Mesenchymal stem cell (in vitro differentiated cells and primary cell): Measurements from ENCODE around the gene DNAH7.

Source experiments
- DNase-seq: peaks from one replicate; pipeline ENCODE4 v3.0.0-alpha.2; 2013
- H2AFZ ChIP-seq: one replicate; pipeline ENCODE4 v1.6.1; 2013; ENCODE audit warnings: low read depth, mild to moderate bottlenecking, control low read depth, inconsistent platforms, low read length, moderate library complexity
- H2AK5ac ChIP-seq: 2 replicates; pipeline ENCODE4 v1.6.1; 2013; ENCODE audit warnings: low read length, moderate library complexity, mild to moderate bottlenecking, inconsistent platforms; ENCODE audit not compliant: severe bottlenecking
- H2BK120ac ChIP-seq: one replicate; pipeline ENCODE4 v1.6.1; 2013; ENCODE audit warnings: low read depth, mild to moderate bottlenecking, inconsistent platforms, low read length, moderate library complexity
- H2BK12ac ChIP-seq, 2 experiments: one replicate each; pipeline ENCODE4 v1.6.1; 2013; ENCODE audit warnings: inconsistent platforms in 2 of 2, low read length in 2 of 2, mild to moderate bottlenecking in 2 of 2, moderate library complexity in 2 of 2, control low read depth in 1 of 2
- H2BK15ac ChIP-seq: one replicate; pipeline ENCODE4 v1.6.1; 2013; ENCODE audit warnings: mild to moderate bottlenecking, low read depth, inconsistent platforms; ENCODE audit not compliant: poor library complexity, severe bottlenecking
- H2BK5ac ChIP-seq: 2 replicates; pipeline ENCODE4 v1.6.1; 2013; ENCODE audit warnings: low read depth, mild to moderate bottlenecking, low read length, control low read depth, inconsistent platforms; ENCODE audit not compliant: poor library complexity, severe bottlenecking
- H3K14ac ChIP-seq, 2 experiments: one replicate each; pipeline ENCODE4 v1.6.1; 2013; ENCODE audit warnings: inconsistent platforms in 2 of 2, low read length in 2 of 2, control low read depth in 1 of 2, mild to moderate bottlenecking in 1 of 2, moderate library complexity in 1 of 2
- H3K18ac ChIP-seq, 2 experiments: one replicate each; pipeline ENCODE4 v1.6.1; 2013; ENCODE audit warnings: inconsistent platforms in 2 of 2, low read length in 2 of 2, control low read depth in 1 of 2, low read depth in 1 of 2, mild to moderate bottlenecking in 1 of 2
- H3K23ac ChIP-seq, 2 experiments: one replicate each; pipeline ENCODE4 v1.6.1; 2013; ENCODE audit warnings: inconsistent platforms in 2 of 2, low read length in 2 of 2, mild to moderate bottlenecking in 2 of 2, moderate library complexity in 2 of 2, control low read depth in 1 of 2
- H3K27ac ChIP-seq: 2 replicates; pipeline ENCODE4 v1.5.1; 2013; ENCODE audit warnings: mild to moderate bottlenecking, moderate library complexity, low read length, control low read depth, inconsistent platforms; ENCODE audit not compliant: poor library complexity, severe bottlenecking
- H3K27me3 ChIP-seq, 2 experiments: 2 replicates each; pipeline versions ENCODE4 v1.6.1 to v1.7.0; 2013; ENCODE audit warnings: low read length in 2 of 2, mild to moderate bottlenecking in 2 of 2, moderate library complexity in 2 of 2, control low read depth in 1 of 2, inconsistent platforms in 1 of 2; ENCODE audit not compliant: control insufficient read depth in 1 of 2, insufficient read depth in 1 of 2
- H3K36me3 ChIP-seq, 2 experiments: 2 replicates each; pipeline versions ENCODE4 v1.6.1 to v1.7.0; 2013; ENCODE audit warnings: low read length in 2 of 2, control low read depth in 1 of 2, inconsistent platforms in 1 of 2, low read depth in 1 of 2, mild to moderate bottlenecking in 1 of 2; ENCODE audit not compliant: insufficient read depth in 2 of 2, control insufficient read depth in 1 of 2
- H3K4ac ChIP-seq, 2 experiments: one replicate each; pipeline ENCODE4 v1.6.1; 2013; ENCODE audit warnings: inconsistent platforms in 2 of 2, low read length in 2 of 2, mild to moderate bottlenecking in 2 of 2, moderate library complexity in 2 of 2, control low read depth in 1 of 2, low read depth in 1 of 2
- H3K4me1 ChIP-seq: 2 replicates; pipeline ENCODE4 v1.6.1; 2013; ENCODE audit warnings: low read depth, low read length, control low read depth; ENCODE audit not compliant: control insufficient read depth, insufficient read depth
- H3K4me2 ChIP-seq: 2 replicates; pipeline ENCODE4 v1.6.1; 2013; ENCODE audit warnings: low read length, mild to moderate bottlenecking, inconsistent platforms; ENCODE audit not compliant: poor library complexity, severe bottlenecking
- H3K4me3 ChIP-seq, 2 experiments: 2 replicates each; pipeline versions ENCODE4 v1.5.1 to v1.7.0; 2013; ENCODE audit warnings: low read length in 2 of 2, mild to moderate bottlenecking in 2 of 2, control low read depth in 1 of 2, low read depth in 1 of 2; ENCODE audit not compliant: insufficient read depth in 1 of 2
- H3K79me1 ChIP-seq: replicated peaks from 2 replicates; pipeline ENCODE4 v1.6.1; 2013; ENCODE audit warnings: mild to moderate bottlenecking, control low read depth, low read length, inconsistent platforms; ENCODE audit not compliant: poor library complexity, severe bottlenecking
- H3K9ac ChIP-seq: 2 replicates; pipeline ENCODE4 v1.7.0; 2013; ENCODE audit warnings: mild to moderate bottlenecking, low read length, moderate library complexity
- H3K9me3 ChIP-seq: 2 replicates; pipeline ENCODE4 v1.7.0; 2013; ENCODE audit warnings: mild to moderate bottlenecking, low read length; ENCODE audit not compliant: control insufficient read depth
- H4K8ac ChIP-seq: one replicate; pipeline ENCODE4 v1.6.1; 2013; ENCODE audit warnings: inconsistent platforms, mild to moderate bottlenecking, low read length, moderate library complexity
- H4K91ac ChIP-seq: one replicate; pipeline ENCODE4 v1.6.1; 2013; ENCODE audit warnings: mild to moderate bottlenecking, low read length, inconsistent platforms
- whole genome bisulfite sequencing: methylation state at CpG from one replicate; pipeline ENCODE4 v1.1.7; 2013; ENCODE audit warnings: mixed read lengths; 5-methylcytosine and 5-hydroxymethylcytosine counted together

DNAH7 gene

GRCh38 chr2:195907474-195907873, 161.2 kb downstream of the DNAH7 start:
- Histone ChIP-seq H3K9ac (no peak overlapping the region), H3K79me1 (no peaks in the 10 kb centered on the region), H3K27me3 (no peaks in the 10 kb centered on the region), H2BK120ac (no peak overlapping the region), H2AK5ac (no peak overlapping the region), H2BK15ac (no peak overlapping the region), H3K14ac (no peak overlapping the region), H3K23ac (no peak overlapping the region), H2BK5ac (no peak overlapping the region), H3K4me3 (no peak overlapping the region), H3K18ac (no peak overlapping the region), H2BK12ac (no peak overlapping the region), H3K4ac (no peak overlapping the region), H2AFZ (no peak overlapping the region), H4K8ac (no peak overlapping the region), H3K27ac (no peak overlapping the region), H3K9me3 (no peaks in the 10 kb centered on the region), H3K36me3 (no peaks in the 10 kb centered on the region), H3K4me2 (no peak overlapping the region), H3K4me1 (no peaks in the 10 kb centered on the region), H4K91ac (no peak overlapping the region)
- DNase-seq, result no peak
- WGBS, result 90% methylated on average over 3 of the region's 5 CpGs

- WGBS, result 63% methylated on average over 2 of the region's 2 CpGs
- H3K18ac ChIP-seq, result no peak overlapping the region
Observed at GRCh38 chr2:195903956-195904355, 164.7 kb downstream of the DNAH7 start.

GRCh38 chr2:195902857-195903256, 165.8 kb downstream of the DNAH7 start:
- Histone ChIP-seq H3K4me3 (no peak overlapping the region), H4K91ac (no peak overlapping the region), H3K27ac (no peak overlapping the region), H3K27me3 (no peaks in the 10 kb centered on the region), H3K18ac (no peak overlapping the region), H3K9me3 (no peaks in the 10 kb centered on the region), H2AFZ (no peak overlapping the region), H3K4ac (no peak overlapping the region), H2BK5ac (no peak overlapping the region), H2BK120ac (no peak overlapping the region), H2BK15ac (no peak overlapping the region), H3K4me1 (no peaks in the 10 kb centered on the region), H2BK12ac (no peak overlapping the region), H3K14ac (no peak overlapping the region), H3K23ac (no peak overlapping the region), H3K79me1 (no peaks in the 10 kb centered on the region), H2AK5ac (no peak overlapping the region), H3K9ac (no peak overlapping the region), H4K8ac (no peak overlapping the region), H3K4me2 (no peak overlapping the region), H3K36me3 (no peaks in the 10 kb centered on the region)
- no peak for DNase-seq
- 67% methylated on average over 1 of the region's 1 CpG for WGBS

More at GRCh38 chr2:195903956-195904355, 164.7 kb downstream of the DNAH7 start:
- H2BK120ac ChIP-seq, result no peak overlapping the region
- no peak overlapping the region for H3K4me2 ChIP-seq
- no peak overlapping the region for H2BK12ac ChIP-seq
- H3K36me3 ChIP-seq, result no peaks in the 10 kb centered on the region
- H2AK5ac ChIP-seq, result no peak overlapping the region
- H2AFZ ChIP-seq, result no peak overlapping the region
- DNase-seq, result peak; percentile 37
- H3K4me3 ChIP-seq, result no peak overlapping the region
- H2BK5ac ChIP-seq, result no peak overlapping the region
- no peak overlapping the region for H4K8ac ChIP-seq
- H3K23ac ChIP-seq, result no peak overlapping the region
- no peak overlapping the region for H3K27ac ChIP-seq
- no peak overlapping the region for H2BK15ac ChIP-seq
- H3K4ac ChIP-seq, result no peak overlapping the region
- no peaks in the 10 kb centered on the region for H3K9me3 ChIP-seq
- H3K9ac ChIP-seq, result no peak overlapping the region
- no peaks in the 10 kb centered on the region for H3K27me3 ChIP-seq
- no peak overlapping the region for H3K14ac ChIP-seq
- H3K79me1 ChIP-seq, result no peaks in the 10 kb centered on the region
- H3K4me1 ChIP-seq, result no peaks in the 10 kb centered on the region
- no peak overlapping the region for H4K91ac ChIP-seq

GRCh38 chr2:195899226-195899625, 169.4 kb downstream of the DNAH7 start:
- no peaks in the 10 kb centered on the region for H3K4me1 ChIP-seq
- H4K8ac ChIP-seq, result no peak overlapping the region
- no peak for DNase-seq
- peak overlapping the region; percentile 26 for H3K9ac ChIP-seq
- no peak overlapping the region for H2BK12ac ChIP-seq
- H2BK5ac ChIP-seq, result no peak overlapping the region
- H2BK15ac ChIP-seq, result no peak overlapping the region
- H3K18ac ChIP-seq, result no peak overlapping the region
- H3K36me3 ChIP-seq, result no peaks in the 10 kb centered on the region
- H2AK5ac ChIP-seq, result no peak overlapping the region
- H3K4me2 ChIP-seq, result no peak overlapping the region
- H3K9me3 ChIP-seq, result no peaks in the 10 kb centered on the region
- H3K4me3 ChIP-seq, result no peak overlapping the region
- H3K27me3 ChIP-seq, result no peaks in the 10 kb centered on the region
- no peak overlapping the region for H3K27ac ChIP-seq
- no peak overlapping the region for H3K4ac ChIP-seq
- H2AFZ ChIP-seq, result no peak overlapping the region
- H3K14ac ChIP-seq, result no peak overlapping the region
- no peak overlapping the region for H2BK120ac ChIP-seq
- no peak overlapping the region for H4K91ac ChIP-seq
- no peaks in the 10 kb centered on the region for H3K79me1 ChIP-seq
- no peak overlapping the region for H3K23ac ChIP-seq
